C1 segment of cervical spinal cord (tissue), 14 donors: ENCODE data around the gene OPN1SW.

Source experiments
- DNase-seq, 14 donors: peaks; one replicate each; lab custom pipeline; 2025; lab: John Stamatoyannopoulos, UW

Gene OPN1SW

DNA sequence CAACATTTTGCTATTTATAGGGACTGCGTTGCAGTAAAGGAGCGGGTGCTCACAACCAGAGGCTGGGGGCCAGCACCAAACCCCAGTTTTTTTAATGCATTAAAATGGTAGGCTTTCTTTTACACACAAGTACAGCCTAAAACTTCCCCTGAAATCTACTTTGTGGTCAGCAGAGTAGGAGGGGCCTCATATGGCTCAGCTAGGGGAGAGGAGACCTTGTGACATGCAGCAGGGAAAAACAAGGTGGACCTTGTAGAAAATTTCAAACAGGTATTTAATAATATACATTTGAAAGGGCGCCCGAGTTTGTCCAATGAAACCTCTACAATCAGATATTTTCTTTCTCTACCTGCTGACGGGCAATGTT lies 17.6 kb upstream of the OPN1SW start:
- no peak for DNase-seq

DNA sequence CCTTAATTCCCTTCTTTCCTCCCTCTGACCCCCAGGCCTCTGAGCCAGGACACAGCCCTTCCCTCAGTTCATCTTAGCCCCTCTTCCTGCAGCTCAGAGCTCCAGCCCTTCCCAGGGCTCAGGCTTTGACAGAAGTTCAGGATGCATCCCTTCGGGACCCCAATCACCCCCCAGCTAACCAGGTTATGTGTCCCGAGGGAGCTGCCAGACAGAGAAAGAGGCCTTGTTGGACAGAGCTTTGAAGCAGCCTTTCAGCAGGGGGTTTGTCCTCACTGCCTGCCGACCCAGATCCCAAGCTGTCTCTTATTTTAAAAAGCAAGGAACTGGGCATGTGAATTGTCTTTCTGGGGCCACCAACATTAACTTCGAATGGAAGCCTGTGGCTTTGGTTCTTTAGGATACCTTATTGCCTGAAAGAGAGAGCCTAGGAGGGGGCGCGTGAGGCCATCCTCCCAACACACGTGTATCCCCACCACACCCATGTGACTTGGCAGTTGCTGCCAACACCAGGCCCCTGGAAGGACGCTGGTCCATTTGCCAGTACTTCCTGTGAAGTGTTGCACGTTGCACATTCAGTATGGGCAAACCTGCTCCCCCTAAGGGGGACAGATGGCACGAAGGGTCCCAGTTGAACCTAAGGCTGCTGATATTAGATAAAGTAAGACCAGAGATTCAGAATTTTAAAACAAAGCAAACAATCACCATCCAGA lies 17.0 kb upstream of the OPN1SW start:
- peak in 4 of 14 donors; percentile 13 to 73 (median 22) for DNase-seq

DNA sequence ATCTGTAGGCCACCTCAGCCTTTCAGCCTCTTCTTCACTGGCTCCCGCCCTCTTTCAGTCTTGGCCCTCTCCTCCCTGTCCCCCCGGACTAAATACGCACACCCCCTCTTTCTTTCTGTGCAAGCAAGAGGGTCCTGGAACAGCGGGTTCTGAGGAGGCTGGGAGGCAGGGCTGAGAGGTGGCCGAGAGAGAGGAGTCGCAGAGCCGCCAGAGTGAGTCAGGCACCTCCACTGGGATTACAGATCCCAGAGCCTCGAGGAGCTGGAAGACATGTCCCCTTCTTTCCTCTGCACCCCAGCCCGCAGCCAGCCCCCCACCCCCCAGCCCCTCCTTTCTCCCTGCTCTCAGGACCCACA lies 16.4 kb upstream of the OPN1SW start:
- DNase-seq: peak in 2 of 14 donors; percentile 18 to 25

DNA sequence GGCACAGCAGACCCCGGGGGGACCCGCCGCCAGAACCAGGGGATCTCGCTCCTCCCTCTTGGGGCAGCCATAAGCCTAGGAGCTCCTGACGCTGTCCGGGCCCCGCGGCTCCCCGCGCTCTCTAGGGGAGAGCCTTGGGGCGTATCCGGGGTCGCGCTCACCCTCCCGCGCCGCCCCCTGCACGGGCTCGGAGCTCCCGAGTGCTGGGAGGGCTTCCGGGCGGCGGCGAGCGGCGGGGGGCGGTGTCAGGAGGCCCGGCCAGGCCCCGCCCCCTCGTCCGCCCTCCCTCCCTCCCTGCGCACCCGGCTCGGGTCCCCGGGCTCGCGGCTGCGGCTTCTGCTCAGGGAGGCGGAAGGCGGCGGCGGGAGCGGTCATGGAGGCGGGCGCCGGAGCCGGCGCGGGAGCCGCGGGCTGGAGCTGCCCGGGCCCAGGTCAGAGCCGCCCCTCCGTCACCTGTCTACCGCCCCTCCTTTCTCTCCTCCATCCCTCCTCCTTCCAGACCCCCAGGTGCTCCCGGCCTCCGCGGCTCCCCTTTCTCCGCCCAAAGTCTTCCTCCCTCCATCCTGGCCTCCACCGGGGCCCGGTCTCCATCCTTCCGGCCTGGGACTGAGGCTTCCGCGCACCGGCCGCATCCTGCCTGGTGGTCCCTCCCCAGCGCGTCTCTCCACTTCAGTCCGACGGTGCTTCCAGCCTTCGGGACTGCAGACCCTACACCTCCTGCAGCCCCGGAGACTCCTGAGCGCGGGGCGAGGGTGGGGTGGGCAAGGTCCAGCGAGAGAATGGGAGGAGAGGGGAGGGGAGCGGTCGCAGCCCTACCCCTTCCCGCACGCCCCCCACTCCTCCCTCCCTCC lies 15.8 kb upstream of the OPN1SW start, which contains the start of gene CCDC136:
Gene CCDC136, plus strand, starts transcription at position 848 of the 851 bp plus-strand sequence. CDS start 444 bp downstream, outside the sequence.
- DNase-seq: peak in 8 of 14 donors; percentile 16 to 71 (median 54)

DNA sequence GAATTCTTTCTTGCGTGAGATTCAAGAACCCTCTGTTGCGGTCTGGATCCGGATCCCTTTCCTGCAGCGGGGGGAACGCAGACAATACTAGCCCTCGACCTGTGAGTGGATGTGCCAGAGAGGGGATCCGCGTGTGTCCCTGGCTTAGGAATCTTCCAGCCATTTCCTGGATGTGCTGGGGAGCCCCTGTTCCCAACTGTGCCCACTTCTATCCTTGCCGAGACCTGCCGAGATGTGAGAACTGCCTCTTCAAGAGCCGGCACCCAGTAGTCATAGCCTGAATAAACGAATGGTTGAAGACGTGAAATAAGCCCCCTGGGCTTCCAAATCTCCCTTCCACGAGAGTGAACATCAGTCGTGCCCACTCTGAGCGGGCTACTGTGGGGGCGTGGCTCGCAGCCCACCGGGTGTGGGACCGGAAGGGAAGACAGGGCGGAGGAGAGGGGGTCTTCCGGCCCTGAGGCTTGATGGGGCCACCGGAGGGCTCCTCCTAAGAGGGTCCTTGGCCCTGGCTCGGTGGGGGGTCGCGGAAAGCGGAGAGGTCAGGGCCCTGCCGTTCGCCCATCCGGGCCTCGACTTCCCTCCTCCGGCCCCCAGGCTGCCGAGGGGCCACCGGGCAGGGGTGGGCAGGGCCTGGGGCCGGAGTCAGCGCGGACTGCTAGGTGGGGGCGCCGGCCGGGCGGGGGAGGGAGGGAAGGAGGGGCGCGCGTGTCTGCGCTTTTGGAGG lies 14.9 kb upstream of the OPN1SW start:
- no peak for DNase-seq

DNA sequence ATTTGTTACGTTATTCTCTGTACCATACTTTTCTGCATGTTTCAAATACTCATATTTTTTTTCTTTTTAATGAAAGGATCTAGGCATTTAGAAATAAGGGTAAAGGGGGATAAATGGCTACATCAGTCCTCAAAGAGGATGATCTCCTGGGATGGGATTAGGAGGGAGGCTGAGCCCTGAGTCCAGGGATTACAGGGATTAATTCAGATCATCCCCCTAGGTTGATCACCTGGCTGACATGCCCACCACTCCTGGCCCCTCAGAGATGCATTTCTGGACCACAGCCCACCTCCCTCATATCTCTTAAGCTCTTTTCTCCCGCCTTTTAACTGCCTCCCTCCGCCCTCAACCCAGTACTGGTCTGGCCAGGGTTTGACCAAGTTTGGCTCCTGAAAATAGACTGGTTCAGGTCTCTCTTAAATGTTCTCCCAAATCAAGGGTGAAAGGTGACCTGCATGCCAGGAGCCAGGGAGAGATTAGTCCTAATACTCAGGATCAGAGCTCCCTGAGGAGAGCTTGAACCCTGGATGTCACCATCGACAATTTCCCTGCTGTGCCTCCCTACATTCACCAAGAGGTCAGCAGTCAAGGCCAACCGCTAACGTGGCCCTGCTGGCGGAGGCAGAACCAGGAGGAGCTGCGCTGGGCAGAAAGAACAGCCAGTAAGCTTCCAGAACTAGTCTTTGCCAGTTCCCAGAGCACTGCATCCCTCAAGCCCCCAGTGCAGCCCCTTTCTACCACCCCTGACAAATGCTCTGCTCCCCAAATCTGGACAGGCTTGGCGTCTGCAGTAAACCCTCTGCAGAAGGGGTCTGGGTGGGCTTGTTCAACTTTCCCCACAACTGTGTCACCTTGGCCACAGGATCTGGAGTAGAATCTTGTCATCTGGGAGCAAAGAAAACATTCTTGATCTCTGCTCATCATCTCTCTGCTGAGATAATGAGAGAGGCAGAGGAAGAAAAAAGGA lies 13.1 kb upstream of the OPN1SW start:
- DNase-seq: no peak

DNA sequence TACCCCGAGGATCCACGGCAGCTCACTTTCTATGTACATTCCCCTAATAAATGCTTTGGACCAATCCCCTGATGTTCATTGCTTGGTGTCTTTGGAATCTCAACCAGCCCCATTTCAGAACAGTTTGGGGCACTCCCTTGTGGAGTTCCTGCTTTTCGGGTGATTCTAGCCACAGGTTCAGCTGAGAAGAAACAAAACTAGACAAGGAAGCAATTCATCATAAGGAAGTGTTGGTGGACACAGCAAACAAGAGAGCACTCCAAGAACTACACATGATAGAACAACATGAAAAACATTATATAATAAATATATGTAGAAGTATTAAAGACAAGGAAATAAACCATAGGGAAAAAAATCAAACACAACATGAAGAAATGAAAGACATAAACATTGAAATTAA lies 10.1 kb upstream of the OPN1SW start:
- no peak for DNase-seq

DNA sequence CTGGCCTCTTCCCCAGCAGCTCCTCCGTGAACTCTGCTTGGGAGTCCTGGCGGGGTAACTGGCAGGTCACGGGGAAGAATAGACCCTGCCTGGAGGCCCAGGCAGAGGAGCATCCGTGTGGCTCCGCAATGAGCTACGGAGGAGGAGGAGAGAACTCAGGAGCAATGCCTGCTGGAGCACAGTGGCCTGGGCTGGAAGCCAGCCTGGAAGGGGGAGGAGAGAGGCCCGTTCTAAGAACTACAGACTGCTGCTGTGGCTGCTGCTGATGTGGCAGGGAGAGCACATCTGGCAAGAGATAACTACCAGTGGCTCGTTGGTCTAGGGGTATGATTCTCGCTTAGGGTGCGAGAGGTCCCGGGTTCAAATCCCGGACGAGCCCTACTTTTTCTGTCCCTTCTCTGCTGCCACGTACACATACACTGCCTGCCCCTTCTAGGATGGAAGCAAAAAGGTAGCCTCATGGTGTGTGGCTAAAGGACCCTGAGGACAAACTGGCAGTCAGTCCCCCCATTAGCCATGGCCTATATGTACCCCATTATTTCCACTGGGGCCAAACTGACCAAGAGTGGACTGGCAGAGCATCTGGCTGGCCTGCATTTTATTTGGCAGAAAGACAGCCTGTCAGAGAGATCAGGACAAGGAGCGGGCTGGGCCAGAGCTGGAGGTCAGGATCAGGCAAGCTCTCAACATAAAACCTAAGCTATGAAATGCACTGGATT lies 7.7 kb upstream of the OPN1SW start:
- peak in 4 of 14 donors; percentile 12 to 53 (median 29) for DNase-seq

DNA sequence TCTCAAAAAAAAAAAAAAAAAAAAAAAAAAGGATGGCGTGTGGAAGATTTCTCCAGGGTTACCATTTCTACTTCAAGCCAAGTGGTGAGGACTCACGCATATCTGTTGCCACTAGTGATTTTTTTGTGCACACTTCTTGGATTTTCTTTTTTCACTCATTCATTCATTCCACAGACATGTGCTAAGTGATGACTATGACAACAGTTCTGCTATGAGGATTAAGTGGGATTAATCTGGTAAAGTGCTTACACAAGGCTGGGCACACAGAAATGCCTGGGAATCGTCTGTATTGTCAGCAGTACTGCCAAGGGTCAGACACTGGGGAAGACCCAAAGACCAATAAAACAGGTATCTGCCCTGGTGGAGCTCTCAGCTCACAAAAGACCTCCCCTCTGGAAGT lies 6.3 kb upstream of the OPN1SW start:
- DNase-seq: no peak

DNA sequence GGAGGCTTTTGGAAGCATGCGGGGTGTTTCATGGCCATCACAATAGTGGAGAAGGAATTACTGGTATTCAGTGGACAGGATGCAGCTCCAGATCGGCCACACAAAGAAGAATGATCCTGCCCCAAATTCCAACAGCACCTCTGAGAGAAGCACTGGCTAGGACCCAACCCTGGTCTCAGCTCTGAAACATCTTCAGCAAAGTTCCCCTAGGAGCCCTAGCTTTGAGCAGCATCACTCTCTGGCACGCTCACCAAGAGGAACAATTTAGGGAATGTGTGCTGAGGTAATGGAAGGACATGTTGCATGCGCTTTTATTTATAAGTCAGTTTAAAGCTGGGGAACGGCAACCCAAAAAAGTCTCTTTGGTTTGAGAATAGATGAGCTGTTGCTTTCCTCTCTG lies 5.5 kb upstream of the OPN1SW start:
- DNase-seq: no peak

DNA sequence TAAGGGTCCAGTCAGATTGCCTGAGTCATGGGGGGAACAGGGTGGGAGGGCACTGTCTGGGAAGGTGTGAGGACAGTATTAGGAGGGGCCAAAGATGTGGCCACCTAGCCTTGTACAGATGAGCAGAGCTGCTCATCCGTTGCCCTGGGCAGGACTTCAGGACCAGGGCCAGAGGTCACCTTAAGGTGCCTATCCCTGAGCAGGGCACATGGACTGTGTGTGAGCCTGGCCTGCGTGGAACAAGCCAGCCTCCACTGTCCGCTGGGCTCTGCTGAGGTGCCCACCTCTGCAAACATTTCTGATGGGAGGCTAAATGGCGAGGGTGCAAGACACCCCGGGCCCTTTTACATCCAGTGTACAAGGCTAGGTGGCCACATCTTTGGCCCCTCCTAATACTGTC lies 3.4 kb upstream of the OPN1SW start:
- DNase-seq: no peak

DNA sequence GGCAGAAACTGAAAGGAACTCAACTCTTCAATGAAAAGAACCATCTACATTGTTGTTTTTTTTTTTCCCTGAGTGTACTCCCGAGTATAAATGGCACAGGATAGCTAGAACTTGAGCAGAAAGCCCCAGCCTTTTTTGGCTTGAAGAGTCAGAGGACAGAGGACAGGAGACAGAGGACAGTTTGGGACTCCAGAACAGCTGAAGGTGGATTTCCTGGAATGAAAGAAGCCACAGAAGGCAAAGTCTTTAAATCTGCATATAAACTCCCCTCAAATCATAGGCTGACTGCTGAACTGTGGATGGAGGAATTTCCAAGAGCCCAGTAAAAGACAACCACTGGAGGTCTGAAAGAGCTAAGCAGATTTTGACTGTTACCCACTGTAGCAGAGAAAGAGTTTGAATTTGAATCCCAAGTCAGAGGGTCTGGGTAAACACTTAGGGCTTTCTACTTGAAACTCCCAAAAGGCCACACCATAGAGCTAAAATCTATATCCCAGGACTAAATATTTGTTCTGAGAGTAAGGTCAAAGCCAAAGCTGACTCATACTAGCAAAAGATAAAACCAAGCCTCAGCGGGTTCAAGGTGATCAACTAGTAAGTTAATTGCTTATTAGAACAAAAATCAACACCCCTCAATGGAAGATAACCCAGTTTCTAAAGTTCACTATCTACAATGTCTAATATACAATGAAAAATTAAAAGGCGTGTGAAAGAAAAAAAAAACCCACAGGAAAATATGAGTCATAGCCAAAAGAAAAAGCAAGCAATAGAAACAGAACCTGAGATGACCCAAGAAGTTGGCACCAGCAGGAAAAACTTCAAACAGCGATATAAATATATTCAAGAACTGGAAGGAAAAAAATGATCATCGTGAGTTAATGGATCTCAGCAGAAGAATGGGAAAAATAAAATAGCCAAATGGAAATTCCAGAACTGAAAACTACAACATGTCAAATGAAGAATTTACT lies 1.8 kb upstream of the OPN1SW start:
- DNase-seq: no peak

DNA sequence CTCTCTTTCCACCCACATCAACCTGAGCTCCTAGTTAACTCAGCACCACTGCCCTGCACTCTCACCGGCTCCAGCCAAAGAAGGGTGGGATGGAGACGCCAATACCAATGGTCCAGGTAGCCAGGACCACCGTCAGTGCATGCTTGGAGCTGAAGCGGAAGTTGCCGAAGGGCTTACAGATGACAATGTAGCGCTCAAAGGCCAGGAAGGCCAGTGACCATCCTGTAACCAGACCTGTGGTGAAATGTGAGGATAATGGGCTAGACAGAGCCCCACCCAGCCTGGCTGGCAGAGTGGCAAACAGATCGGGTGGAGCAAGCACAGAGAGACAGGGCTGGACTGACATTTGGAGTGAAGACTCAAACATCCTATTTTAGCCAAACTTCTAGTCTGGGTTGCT lies 673 bp downstream of the OPN1SW start:
- DNase-seq: no peak

DNA sequence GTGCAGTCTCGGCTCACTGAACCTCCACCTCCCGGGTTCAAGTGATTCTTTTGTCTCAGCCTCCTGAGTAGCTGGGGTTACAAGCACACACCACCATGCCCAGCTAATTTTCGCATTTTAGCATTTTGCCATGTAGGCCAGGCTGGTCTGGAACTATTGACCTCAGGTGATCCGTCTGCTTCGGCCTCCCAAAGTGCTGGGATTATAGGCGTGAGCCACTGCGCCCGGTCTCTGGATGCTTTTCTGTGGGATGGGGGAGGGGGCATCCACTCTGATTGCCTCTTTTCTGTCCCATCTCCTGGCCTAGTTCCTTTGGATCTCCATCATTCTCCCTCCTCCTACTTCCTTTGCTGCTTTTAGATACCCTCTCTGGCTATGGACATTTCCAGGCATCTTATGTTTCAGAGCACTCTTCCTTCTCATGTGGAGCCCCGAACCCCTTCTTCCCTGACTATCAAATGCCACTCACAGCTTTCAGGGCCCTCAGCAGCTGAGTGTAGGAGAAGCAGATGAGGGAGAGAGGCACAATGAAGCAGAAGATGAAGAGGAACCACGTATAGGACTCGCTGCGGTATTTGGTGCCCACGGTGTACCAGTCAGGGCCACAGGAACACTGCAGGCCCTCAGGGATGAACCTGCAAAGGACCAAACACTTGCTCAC lies 1.4 kb downstream of the OPN1SW start:
- no peak for DNase-seq

DNA sequence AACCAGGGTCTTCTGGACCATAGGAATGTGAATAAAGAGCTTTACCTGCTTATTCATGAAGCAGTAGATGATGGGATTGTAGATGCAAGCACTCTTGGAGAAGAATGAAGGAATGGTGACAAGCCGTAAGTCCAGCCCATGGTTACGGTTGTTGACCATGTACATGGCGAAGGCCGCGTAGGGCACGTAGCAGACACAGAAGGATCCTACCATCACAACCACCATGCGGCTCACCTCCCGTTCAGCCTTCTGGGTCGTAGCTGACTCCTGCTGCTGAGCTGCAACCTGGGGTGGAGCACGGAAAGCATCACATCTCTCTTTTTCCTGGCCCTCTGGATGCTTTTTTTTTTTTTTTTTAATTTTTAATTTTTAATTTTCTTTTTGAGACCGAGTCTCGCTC lies 2.0 kb downstream of the OPN1SW start:
- DNase-seq: no peak

DNA sequence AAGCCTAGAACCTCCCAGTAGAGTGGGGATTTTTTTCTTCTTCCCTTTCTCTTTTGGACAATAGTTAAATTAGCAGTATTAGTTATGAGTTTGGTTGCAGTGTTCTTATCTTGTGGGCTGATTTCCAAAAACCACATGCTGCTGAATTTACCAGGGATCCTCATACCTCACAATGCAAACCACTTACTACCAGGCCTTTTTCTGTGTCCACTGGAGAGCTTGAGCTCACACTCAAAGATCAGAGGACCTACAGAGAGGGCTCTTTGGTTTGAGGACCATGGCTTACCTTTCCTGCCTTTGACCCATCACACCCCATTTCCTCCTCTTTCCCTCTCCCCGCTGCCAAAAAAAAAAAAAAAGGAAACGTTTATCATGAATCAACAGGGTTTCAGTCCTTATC lies 5.4 kb downstream of the OPN1SW start:
- no peak for DNase-seq

DNA sequence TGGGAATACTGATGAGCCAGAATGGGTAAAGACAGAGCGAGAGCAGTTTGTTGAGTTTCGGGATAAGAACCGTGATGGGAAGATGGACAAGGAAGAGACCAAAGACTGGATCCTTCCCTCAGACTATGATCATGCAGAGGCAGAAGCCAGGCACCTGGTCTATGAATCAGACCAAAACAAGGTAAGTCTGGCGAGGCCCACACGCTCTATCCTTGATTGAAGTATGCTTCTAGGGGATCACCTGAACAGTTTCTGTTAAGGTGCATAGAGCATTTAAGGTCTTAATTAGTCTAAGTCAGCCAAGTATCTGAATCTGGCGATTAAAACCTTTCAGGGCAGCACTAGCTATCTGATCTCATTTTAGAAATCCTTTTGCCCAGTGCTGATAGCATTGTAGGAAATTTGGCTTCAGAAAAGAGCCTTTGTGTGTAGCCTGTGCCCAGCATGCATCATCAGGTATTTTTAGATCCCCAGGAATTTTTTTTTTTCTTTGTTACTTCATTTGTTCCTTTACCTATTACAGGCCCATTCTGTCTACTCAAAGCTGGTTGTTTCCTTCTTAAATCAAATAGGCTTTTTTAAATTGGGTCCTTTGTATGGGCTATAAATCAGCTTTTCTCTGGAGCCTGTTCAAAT lies 8.0 kb downstream of the OPN1SW start:
- peak in 1 of 14 donors; percentile 12 for DNase-seq

DNA sequence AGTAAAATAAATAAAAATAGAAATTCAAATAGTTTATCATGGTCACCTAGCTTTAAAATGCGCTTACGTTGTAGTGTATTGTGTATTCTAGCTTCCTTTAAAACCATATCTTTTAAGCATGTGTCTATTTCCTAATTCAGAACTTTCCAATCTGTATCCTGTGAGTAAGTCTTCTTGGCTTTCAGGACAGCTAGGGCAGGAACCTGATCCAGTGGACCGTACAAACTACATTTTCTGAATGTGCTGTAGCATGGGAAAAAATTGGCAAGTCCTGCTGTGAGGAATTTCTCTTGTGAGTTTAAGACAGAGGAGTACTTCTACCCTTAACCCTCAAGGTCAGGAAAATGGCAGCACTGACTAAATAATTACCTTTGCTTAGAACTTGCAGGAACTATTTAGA lies 12.1 kb downstream of the OPN1SW start:
- DNase-seq: no peak
